HL-60/S4 (cell line): ENCODE measurements around the gene RYR1.
"Not testable (repeated sequence)": the region's sequence is repeated elsewhere in the genome, so short reads cannot be mapped to it uniquely, and the experiment has no call there.

Source experiments
- in situ Hi-C: fragments of 300-500 bp; cut with MboI; formaldehyde crosslinking; loops from 2 replicates; pipeline ENCODE4 v1.14.3; 2022; ENCODE audit warnings: low sequenced_read_pairs

Gene RYR1

GRCh38 chr19:38588041-38588440 lies 154.6 kb downstream of the RYR1 start:
- in situ Hi-C loops: no loop called here

GRCh38 chr19:38592940-38593339 lies 159.4 kb downstream of the RYR1 start:
- in situ Hi-C loops: no loop called here

- in situ Hi-C loops: no loop called here
Measured at GRCh38 chr19:38596057-38596981, 162.8 kb downstream of the RYR1 start.

GRCh38 chr19:38597075-38597474 lies 163.6 kb downstream of the RYR1 start:
- in situ Hi-C loops: no loop called here

- in situ Hi-C loops: no loop called here
Measured at GRCh38 chr19:38599722-38600121, 166.2 kb downstream of the RYR1 start.

- in situ Hi-C loops: not testable (repeated sequence)
Measured at GRCh38 chr19:38602856-38603255, 169.4 kb downstream of the RYR1 start.

- in situ Hi-C loops: no loop called here
Measured at GRCh38 chr19:38606131-38606530, 172.6 kb downstream of the RYR1 start.

GRCh38 chr19:38614289-38614688 lies 180.8 kb downstream of the RYR1 start:
- in situ Hi-C loops: no loop called here

- in situ Hi-C loops: no loop called here
Measured at GRCh38 chr19:38615007-38615581, 181.6 kb downstream of the RYR1 start.

GRCh38 chr19:38616265-38616664 lies 182.8 kb downstream of the RYR1 start:
- in situ Hi-C loops: no loop called here

- in situ Hi-C loops: no loop called here
Measured at GRCh38 chr19:38617283-38617763, 183.8 kb downstream of the RYR1 start.

- in situ Hi-C loops: no loop called here
Measured at GRCh38 chr19:38617764-38618589, 184.5 kb downstream of the RYR1 start, which contains the start of gene MAP4K1. Gene MAP4K1 (minus strand): TSS chr19:38617953. CDS start chr19:38617895, 58 bp downstream.

GRCh38 chr19:38618590-38619360 lies 185.3 kb downstream of the RYR1 start, which contains the start of gene EIF3K:
Gene EIF3K (plus strand): TSS chr19:38619188. CDS start chr19:38619269, 81 bp downstream.
- in situ Hi-C loops: no loop called here

- in situ Hi-C loops: no loop called here
Measured at GRCh38 chr19:38619361-38620174, 186.1 kb downstream of the RYR1 start.

GRCh38 chr19:38624822-38625221 lies 191.3 kb downstream of the RYR1 start:
- in situ Hi-C loops: no loop called here

- in situ Hi-C loops: no loop called here
Measured at GRCh38 chr19:38626401-38626800, 192.9 kb downstream of the RYR1 start.

- in situ Hi-C loops: no loop called here
Measured at GRCh38 chr19:38629568-38629967, 196.1 kb downstream of the RYR1 start.

GRCh38 chr19:38631301-38631700 lies 197.8 kb downstream of the RYR1 start:
- in situ Hi-C loops: loop anchor here (10.0 kb wide), 1 partner anchor 226 kb away; the partner anchor contains the start of gene FAM98C

- in situ Hi-C loops: loop anchor here (10.0 kb wide), 1 partner anchor 227 kb away; the partner anchor contains the start of gene FAM98C
Measured at GRCh38 chr19:38631811-38632475, 198.5 kb downstream of the RYR1 start.
